Brain microvascular endothelial cell (primary cell): ENCODE data around the gene SLC25A21.

Experiments used
- DNase-seq: peaks from one replicate; pipeline ENCODE4 v3.0.0-alpha.2; 2020
- H3K27ac ChIP-seq: fragments of 250-450 bp; sonication (Bioruptor Pico); 2 replicates; pipeline ENCODE4 v1.5.1; 2020; ENCODE audit warnings: mild to moderate bottlenecking, moderate library complexity
- H3K27me3 ChIP-seq: fragments of 250-450 bp; sonication (Bioruptor Pico); replicated peaks from 2 replicates; pipeline ENCODE4 v1.5.1; 2020; ENCODE audit warnings: mild to moderate bottlenecking
- H3K36me3 ChIP-seq: fragments of 250-450 bp; sonication (Bioruptor Pico); replicated peaks from 2 replicates; pipeline ENCODE4 v1.5.1; 2020; ENCODE audit warnings: mild to moderate bottlenecking
- H3K4me3 ChIP-seq: 2 replicates; pipeline ENCODE4 v1.5.1; 2011; ENCODE audit warnings: low read depth, mild to moderate bottlenecking, control low read depth, low read length, moderate library complexity
- in situ Hi-C: cut with HindIII; loops from 2 replicates; pipeline ENCODE4 v1.10.0; 2017; ENCODE audit warnings: low sequenced_read_pairs, low pct_ligation_motif_present
- TF ChIP-seq, protein P1 (sequence below): IDR thresholded peaks from 2 replicates; pipeline ENCODE4 v1.5.1; 2011; ENCODE audit warnings: low read depth, mild to moderate bottlenecking, moderate library complexity, low read length, control low read depth, inconsistent platforms; ENCODE audit errors: missing control alignments

The SLC25A21 gene

DNA sequence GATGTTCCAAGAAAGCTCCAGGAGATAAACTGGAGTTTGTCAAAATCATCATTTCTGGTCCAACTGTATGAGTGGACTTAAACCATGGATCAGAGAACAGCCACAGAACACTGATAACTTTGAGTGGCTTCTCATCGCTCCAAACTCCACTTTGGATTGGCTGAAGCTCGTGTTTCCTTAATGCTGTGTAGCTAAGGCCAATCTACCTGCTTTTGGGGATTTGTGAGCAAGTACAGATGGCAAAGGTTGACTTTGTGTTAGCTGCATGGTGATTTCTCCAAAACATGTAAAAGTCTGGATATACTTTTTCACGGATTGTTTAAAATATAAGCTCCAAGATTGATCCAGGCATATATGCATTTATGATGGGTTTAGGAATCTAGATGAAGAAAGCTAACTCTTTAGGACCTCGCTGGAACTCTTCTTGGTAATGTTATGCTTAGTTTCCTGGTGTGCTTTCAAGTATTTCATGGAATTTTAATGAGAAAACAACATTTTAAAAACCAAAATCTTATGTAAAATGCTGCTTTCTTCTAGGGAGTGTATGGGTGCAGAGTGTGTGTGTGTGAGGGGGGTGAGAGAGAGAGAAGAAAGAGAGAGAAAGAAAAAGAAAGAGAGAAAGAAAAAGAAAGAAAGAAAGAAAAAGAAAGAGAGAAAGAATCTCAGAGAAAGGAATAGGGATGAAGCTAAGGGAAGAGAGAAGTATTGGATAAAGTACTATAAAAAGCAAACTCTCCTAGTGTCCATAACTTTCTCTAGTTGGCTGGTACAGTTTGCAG, 522.3 kb downstream of the SLC25A21 start:
- peaks cover 82% of the 10 kb centered on the region for H3K27me3 ChIP-seq

DNA sequence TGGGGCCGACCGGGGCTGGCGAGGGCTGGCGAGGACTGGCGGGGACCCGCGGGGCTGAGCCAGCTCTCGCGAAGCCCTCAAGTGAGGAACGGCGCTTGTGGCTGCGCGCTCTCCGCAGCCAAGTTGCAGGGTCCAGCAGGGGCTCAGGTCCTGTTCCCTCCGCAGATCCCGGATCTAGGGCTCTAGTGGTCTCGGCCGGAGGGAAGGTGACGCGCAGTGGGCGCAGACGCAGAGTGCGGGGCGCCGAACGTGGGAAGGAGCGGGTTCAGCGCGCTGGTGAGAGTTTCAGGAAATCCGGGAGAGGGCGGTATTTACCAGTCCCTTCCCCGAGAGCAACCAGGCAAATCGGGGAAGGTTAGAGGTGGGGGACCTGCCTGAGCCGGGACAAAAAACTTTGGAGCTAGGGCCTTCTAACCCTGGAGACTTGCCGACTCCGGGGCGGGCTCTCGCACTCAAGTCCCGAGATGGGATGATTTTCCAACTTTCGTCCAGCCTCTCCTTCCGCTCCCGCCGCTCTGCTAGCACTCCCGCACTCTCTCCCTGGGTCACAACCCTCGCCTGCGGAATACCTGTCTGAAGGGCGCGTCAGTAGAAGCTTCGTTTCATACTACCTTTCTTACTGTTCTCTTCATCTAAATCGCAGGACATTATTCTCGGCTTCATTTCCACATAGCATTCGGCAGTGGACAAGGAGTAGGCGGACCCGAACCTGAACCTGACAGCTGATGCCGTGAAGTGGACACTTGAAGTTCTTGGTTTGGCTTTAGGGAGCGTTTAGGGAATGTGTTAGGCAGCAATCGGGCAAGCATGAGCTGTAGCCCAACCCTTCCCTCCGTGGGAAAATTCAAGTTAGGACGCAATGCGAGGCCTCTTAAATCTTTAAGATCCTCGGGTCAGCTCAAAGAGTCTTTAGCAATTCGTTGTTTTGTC, 524.3 kb downstream of the SLC25A21 start:
- peak overlapping the region; percentile 24 for H3K4me3 ChIP-seq
- peak; percentile 8 for DNase-seq
- no peak overlapping the region for H3K27ac ChIP-seq
- in situ Hi-C loops: no loop called here
- H3K27me3 ChIP-seq: peaks cover 62% of the 10 kb centered on the region
- no peaks in the 10 kb centered on the region for H3K36me3 ChIP-seq
- TF ChIP-seq, protein P1, sequence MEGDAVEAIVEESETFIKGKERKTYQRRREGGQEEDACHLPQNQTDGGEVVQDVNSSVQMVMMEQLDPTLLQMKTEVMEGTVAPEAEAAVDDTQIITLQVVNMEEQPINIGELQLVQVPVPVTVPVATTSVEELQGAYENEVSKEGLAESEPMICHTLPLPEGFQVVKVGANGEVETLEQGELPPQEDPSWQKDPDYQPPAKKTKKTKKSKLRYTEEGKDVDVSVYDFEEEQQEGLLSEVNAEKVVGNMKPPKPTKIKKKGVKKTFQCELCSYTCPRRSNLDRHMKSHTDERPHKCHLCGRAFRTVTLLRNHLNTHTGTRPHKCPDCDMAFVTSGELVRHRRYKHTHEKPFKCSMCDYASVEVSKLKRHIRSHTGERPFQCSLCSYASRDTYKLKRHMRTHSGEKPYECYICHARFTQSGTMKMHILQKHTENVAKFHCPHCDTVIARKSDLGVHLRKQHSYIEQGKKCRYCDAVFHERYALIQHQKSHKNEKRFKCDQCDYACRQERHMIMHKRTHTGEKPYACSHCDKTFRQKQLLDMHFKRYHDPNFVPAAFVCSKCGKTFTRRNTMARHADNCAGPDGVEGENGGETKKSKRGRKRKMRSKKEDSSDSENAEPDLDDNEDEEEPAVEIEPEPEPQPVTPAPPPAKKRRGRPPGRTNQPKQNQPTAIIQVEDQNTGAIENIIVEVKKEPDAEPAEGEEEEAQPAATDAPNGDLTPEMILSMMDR: peak; percentile 61

More for the DNA sequence above, 522.3 kb downstream of the SLC25A21 start:
- H3K27ac ChIP-seq: no peak overlapping the region
- TF ChIP-seq, protein P1: no peak
- no peak for DNase-seq
- no peak overlapping the region for H3K4me3 ChIP-seq
- in situ Hi-C loops: no loop called here
- H3K36me3 ChIP-seq: no peaks in the 10 kb centered on the region

DNA sequence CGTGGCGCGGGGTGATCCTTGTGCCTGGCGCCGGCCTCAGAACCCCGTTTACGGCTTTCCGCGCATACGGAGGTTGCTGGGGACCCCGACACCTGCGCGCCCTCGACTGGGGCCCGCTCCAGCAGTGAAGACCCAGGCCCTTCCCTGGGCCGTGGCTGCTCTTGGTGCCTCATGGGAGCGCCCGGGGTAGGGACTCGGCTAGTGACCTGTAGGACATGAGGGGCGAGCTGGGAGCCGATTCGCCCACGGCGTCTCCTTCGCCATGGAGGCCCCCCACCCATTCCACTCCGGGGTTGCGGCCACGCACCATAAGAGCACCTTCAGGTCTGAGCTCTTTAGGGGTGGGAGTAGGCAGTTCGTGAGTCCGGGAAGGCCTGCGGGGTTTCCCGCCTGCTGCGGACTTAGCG, 525.0 kb downstream of the SLC25A21 start:
- no peak for DNase-seq
- in situ Hi-C loops: no loop called here
- Histone ChIP-seq H3K27me3 (peaks cover 59% of the 10 kb centered on the region), H3K27ac (no peak overlapping the region), H3K4me3 (no peak overlapping the region), H3K36me3 (no peaks in the 10 kb centered on the region)
- TF ChIP-seq, protein P1: no peak

DNA sequence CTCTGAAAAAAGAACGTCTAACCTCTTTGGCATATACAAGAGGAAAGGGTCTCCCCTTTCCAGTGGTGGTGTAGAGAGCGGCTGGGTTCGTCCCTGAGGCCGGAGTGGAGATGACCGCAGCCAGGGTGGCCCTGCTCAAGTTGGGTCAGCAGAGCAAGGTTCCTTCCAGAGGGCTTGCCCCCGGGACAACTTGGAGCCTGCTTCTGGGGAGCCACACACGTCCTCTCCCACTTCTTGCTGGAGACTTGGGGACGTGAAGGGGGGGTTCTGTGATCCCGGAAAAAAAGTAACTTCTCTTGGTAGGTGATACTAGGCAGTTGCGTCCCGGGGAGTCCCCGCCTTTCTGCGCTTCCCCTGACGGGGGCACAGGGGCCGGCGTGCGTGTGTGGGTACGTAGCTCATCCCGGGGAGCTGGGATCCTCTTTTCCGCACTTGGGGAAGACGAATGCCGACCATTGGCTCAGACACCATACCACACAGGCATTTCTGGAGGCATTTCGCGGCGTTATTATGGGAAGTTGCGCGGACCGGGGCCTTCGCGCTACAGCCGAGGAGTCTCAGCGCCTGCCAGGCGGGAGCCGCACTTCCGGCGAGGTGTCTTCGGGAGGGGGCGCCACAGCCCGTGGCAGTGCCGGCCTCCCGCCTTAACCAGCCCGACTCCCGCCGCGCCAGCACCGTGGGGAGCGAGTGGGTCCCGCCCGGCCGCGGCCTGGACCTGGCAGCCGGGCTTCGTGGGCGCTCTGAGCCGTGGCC, 525.6 kb downstream of the SLC25A21 start:
- no peak overlapping the region for H3K4me3 ChIP-seq
- no peak for DNase-seq
- peaks cover 56% of the 10 kb centered on the region for H3K27me3 ChIP-seq
- in situ Hi-C loops: no loop called here
- TF ChIP-seq, protein P1: no peak
- no peaks in the 10 kb centered on the region for H3K36me3 ChIP-seq
- no peak overlapping the region for H3K27ac ChIP-seq

DNA sequence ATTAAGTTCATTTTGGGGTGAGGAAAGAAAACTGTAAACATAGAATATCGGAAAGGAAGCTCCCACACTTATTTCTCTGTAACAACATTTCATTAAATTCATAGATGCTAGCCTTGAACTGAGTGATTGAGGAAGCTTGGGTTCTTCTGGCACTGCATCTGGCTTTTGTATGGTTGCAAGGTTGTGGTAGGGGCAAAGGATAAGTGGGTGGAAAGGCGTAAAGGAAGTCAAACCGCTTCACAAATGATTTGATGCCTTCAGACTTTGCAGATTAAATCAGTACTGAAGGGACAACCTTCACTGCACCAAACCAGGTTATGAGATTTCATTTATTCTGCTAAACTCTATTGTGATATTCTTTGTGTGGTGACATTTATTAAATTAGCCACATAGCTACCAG, 538.8 kb downstream of the SLC25A21 start:
- no peak overlapping the region for H3K4me3 ChIP-seq
- no peak for DNase-seq
- TF ChIP-seq, protein P1: no peak
- no peaks in the 10 kb centered on the region for H3K27me3 ChIP-seq
- in situ Hi-C loops: no loop called here
- H3K27ac ChIP-seq: no peak overlapping the region
- H3K36me3 ChIP-seq: no peaks in the 10 kb centered on the region
